ENCODE data around the gene CCDC192. TPM values are rescaled to one million over a fixed set of nuclear protein-coding genes. Genes with fewer than 3 reads are reported as not detected.

Gene CCDC192
- total and polyA plus RNA-seq, 2 of the 4 experiments (the other 2 are of a cell fraction), result not detected

DNA sequence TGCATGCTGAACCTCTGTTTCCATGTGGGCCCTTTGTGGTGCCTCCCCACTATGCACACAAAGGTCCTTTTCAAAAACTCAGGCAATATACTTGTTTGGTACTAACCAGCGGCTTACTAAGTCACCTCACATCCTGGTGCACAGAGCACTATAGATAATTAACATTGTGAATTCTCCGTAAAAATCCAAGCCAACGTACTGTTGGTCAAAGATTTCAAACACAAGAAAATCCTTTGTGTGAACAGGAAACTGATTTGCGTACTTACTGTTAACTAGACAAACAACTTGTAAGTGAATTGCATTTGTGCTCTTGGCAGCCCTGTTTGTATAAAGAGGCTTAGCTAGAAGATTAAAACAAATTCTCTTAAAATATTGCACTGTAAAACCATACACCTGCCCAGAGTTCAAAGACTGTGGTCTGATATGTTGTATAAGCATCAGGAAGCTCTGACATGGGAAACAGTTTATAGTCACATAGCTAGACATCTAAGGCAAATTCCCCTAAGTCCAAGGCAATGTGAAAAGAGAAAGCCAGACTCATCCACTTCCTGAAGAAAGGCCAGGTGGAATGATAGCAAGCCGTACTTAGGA is 255.3 kb downstream of the CCDC192 start:
- Histone ChIP-seq H2BK5ac (ENCODE audit: low read depth, low read length, poor library complexity, severe bottlenecking) (no peak overlapping the region), H3K23ac (ENCODE audit: low read depth, low read length) (no peak overlapping the region), H2AK5ac (ENCODE audit: low read depth, low read length) (no peak overlapping the region), H3K27me3 (ENCODE audit: control insufficient read depth, insufficient read depth, low read length) (no peaks in the 10 kb centered on the region), H4K91ac (ENCODE audit: insufficient read depth, low read depth, low read length) (no peak overlapping the region), H3K9me3 (ENCODE audit: control insufficient read depth, insufficient read depth, low read length) (no peaks in the 10 kb centered on the region), H2AFZ (replicated peaks; ENCODE audit: low read length, poor library complexity) (no peak overlapping the region), H3K9ac (ENCODE audit: low read depth, low read length) (no peak overlapping the region), H3K4me1 (ENCODE audit: control insufficient read depth, insufficient read depth, low read length) (peaks cover 8% of the 10 kb centered on the region), H4K20me1 (ENCODE audit: insufficient read depth, low read length) (no peaks in the 10 kb centered on the region), H3K14ac (replicated peaks; ENCODE audit: low read depth, low read length) (no peak overlapping the region; the same call in 1 of the 2 replicates), H3K36me3 (ENCODE audit: control insufficient read depth, insufficient read depth, low read length) (no peaks in the 10 kb centered on the region), H3K4me2 (ENCODE audit: low read depth, low read length) (no peak overlapping the region), H2BK20ac (ENCODE audit: low read depth, low read length) (no peak overlapping the region), H3K79me1 (ENCODE audit: low read depth in 1 of 2, low read length in 2 of 2) (no peaks in the 10 kb centered on the region; a peak in 1 of 4 replicates), H2BK15ac (ENCODE audit: low read depth, low read length) (0 out of 3 replicates have a peak overlapping the region, but pooled peaks have one; percentile 26), H3K4me3 (ENCODE audit: insufficient read depth, low read depth, low read length) (no peak overlapping the region), H2BK120ac (ENCODE audit: low read depth, low read length) (no peak overlapping the region), H3K27ac (ENCODE audit: insufficient read depth, low read length) (no peak overlapping the region), H2AK9ac (replicated peaks; ENCODE audit: low read depth, low read length, poor library complexity) (no peak overlapping the region), H4K5ac (ENCODE audit: low read depth, low read length) (no peak overlapping the region), H3K18ac (ENCODE audit: low read depth, low read length) (no peak overlapping the region), H3K4ac (ENCODE audit: low read depth, low read length) (no peak overlapping the region), H4K8ac (ENCODE audit: low read depth in 2 of 2, low read length in 2 of 2) (no peak overlapping the region), H3K9me1 (ENCODE audit: insufficient read depth, low read length) (peaks cover 5% of the 10 kb centered on the region; the same call in 1 of the 2 replicates), H3K56ac (ENCODE audit: extremely low read depth, insufficient read depth, low read length) (no peak overlapping the region)
- no peak for ATAC-seq (ENCODE audit: low read depth)
- dilution Hi-C loops (cut with HindIII; ENCODE audit: low sequenced_read_pairs, unreplicated experiment), result no loop called here
- in situ Hi-C loops (cut with MboI; ENCODE audit: low sequenced_read_pairs), result no loop called here
- ChIA-PET POLR2A (ENCODE audit: unreplicated experiment) (interaction anchor here (0.8 kb wide), 1 partner anchor 714 kb away, joined by 4 read pairs; no protein-coding TSS in a partner anchor), CTCF (interaction anchor here (0.7 to 0.8 kb wide), 2 partner anchors 11 to 25 kb away, joined by 3 to 4 read pairs; no protein-coding TSS in a partner anchor)
- intact Hi-C loops (cut with micrococcal nuclease), result loop anchor here (2.0 kb wide), 1 partner anchor 124 kb away; the partner anchor contains the start of gene SLC12A2
- no peak for DNase-seq
- no TSS peak for BruUV-seq (replicated peaks)
- no CpG with 5 or more reads among the region's 5 CpGs for WGBS, 2 experiments (ENCODE audit: extremely low coverage in 2 of 2, insufficient read length in 1 of 2)
- no peak for TF ChIP-seq RCOR1 (IDR thresholded peaks at IDR 0.05; ENCODE audit: insufficient replicate concordance, low read length)
- TF ChIP-seq, protein P1, sequence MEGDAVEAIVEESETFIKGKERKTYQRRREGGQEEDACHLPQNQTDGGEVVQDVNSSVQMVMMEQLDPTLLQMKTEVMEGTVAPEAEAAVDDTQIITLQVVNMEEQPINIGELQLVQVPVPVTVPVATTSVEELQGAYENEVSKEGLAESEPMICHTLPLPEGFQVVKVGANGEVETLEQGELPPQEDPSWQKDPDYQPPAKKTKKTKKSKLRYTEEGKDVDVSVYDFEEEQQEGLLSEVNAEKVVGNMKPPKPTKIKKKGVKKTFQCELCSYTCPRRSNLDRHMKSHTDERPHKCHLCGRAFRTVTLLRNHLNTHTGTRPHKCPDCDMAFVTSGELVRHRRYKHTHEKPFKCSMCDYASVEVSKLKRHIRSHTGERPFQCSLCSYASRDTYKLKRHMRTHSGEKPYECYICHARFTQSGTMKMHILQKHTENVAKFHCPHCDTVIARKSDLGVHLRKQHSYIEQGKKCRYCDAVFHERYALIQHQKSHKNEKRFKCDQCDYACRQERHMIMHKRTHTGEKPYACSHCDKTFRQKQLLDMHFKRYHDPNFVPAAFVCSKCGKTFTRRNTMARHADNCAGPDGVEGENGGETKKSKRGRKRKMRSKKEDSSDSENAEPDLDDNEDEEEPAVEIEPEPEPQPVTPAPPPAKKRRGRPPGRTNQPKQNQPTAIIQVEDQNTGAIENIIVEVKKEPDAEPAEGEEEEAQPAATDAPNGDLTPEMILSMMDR (conservative IDR thresholded peaks at IDR 0.05; ENCODE audit: low read depth, low read length), result no peak
- TF ChIP-seq, protein P2, sequence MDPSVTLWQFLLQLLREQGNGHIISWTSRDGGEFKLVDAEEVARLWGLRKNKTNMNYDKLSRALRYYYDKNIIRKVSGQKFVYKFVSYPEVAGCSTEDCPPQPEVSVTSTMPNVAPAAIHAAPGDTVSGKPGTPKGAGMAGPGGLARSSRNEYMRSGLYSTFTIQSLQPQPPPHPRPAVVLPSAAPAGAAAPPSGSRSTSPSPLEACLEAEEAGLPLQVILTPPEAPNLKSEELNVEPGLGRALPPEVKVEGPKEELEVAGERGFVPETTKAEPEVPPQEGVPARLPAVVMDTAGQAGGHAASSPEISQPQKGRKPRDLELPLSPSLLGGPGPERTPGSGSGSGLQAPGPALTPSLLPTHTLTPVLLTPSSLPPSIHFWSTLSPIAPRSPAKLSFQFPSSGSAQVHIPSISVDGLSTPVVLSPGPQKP (IDR thresholded peaks at IDR 0.05; ENCODE audit: borderline replicate concordance, low read depth, low read length), result no peak
- TF ChIP-seq FOS (IDR thresholded peaks at IDR 0.05; ENCODE audit: low read depth, low read length), result no peak
- TF ChIP-seq MXI1 (IDR thresholded peaks at IDR 0.05; ENCODE audit: borderline replicate concordance, low read depth, low read length), result no peak
- no peak for TF ChIP-seq BHLHE40 (IDR thresholded peaks at IDR 0.05; ENCODE audit: low read depth, low read length)
- no peak for TF ChIP-seq NFE2L2 (IDR thresholded peaks at IDR 0.05; ENCODE audit: low read depth, low read length)
- no peak for TF ChIP-seq MAZ (IDR thresholded peaks at IDR 0.05; ENCODE audit: borderline replicate concordance, low read depth, low read length)
- no peak for TF ChIP-seq CHD1 (IDR thresholded peaks at IDR 0.05; ENCODE audit: low read depth, low read length)
- TF ChIP-seq RAD21 (IDR thresholded peaks at IDR 0.05; ENCODE audit: low read length), result no peak
- TF ChIP-seq SMC3 (IDR thresholded peaks at IDR 0.05; ENCODE audit: low read depth, low read length), result no peak
- TF ChIP-seq MAFK (IDR thresholded peaks at IDR 0.05; ENCODE audit: low read depth, low read length), result no peak
- no peak for TF ChIP-seq CEBPB (IDR thresholded peaks at IDR 0.05; ENCODE audit: low read depth, low read length)
- no peak for TF ChIP-seq POLR2A (IDR thresholded peaks at IDR 0.05; ENCODE audit: low read depth, low read length)
- no peak for TF ChIP-seq RFX5 (IDR thresholded peaks at IDR 0.05; ENCODE audit: low read depth, low read length)
- TF ChIP-seq, protein P3, sequence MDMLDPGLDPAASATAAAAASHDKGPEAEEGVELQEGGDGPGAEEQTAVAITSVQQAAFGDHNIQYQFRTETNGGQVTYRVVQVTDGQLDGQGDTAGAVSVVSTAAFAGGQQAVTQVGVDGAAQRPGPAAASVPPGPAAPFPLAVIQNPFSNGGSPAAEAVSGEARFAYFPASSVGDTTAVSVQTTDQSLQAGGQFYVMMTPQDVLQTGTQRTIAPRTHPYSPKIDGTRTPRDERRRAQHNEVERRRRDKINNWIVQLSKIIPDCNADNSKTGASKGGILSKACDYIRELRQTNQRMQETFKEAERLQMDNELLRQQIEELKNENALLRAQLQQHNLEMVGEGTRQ (IDR thresholded peaks at IDR 0.05; ENCODE audit: low read depth, low read length), result no peak

Data from IMR-90 (cell line).